H1 (cell line): ENCODE data around the gene YIF1A. TPM values are rescaled to one million over a fixed set of nuclear protein-coding genes. Genes with fewer than 3 reads are reported as not detected.

Source experiments
- CTCF ChIA-PET: fragments of 300-600 bp; sonication (Branson Sonifier 250); formaldehyde crosslinking; loops from one replicate; lab custom pipeline; 2021; ENCODE audit not compliant: partially characterized antibody; lab: Charles Lee
- POLR2A ChIA-PET: fragments of 300-600 bp; sonication (Branson Sonifier 250); formaldehyde crosslinking; loops from one replicate; lab custom pipeline; 2021; ENCODE audit warnings: inconsistent platforms; ENCODE audit not compliant: partially characterized antibody; lab: Charles Lee
- DNase-seq, 2 experiments: peaks; one replicate each; pipeline versions ENCODE4 v3.0.0 to v3.0.0-alpha.2; 2010 to 2022; ENCODE audit warnings: low spot score in 2 of 2, low read depth in 1 of 2, mixed read lengths in 1 of 2
- FAIRE-seq: peaks from 2 replicates; lab custom pipeline; 2011; peaks lifted over from hg19 to GRCh38; lab: Jason Lieb, UNC
- H2AFZ ChIP-seq: 2 replicates; pipeline ENCODE4 v1.8.1; 2012; ENCODE audit warnings: low read length, inconsistent platforms
- H2AK5ac ChIP-seq: 2 replicates; pipeline ENCODE4 v1.6.1; 2013; ENCODE audit warnings: low read depth, low read length
- H2BK120ac ChIP-seq: replicated peaks from 2 replicates; pipeline ENCODE3; 2013; ENCODE audit warnings: low read depth, low read length, inconsistent platforms
- H2BK12ac ChIP-seq: 2 replicates; pipeline ENCODE4 v1.6.1; 2013; ENCODE audit warnings: low read depth, low read length
- H2BK15ac ChIP-seq: 2 replicates; pipeline ENCODE4 v1.6.1; 2013; ENCODE audit warnings: low read length
- H2BK20ac ChIP-seq: 2 replicates; pipeline ENCODE4 v1.6.1; 2013; ENCODE audit warnings: low read length
- H2BK5ac ChIP-seq: 2 replicates; pipeline ENCODE4 v1.6.1; 2013; ENCODE audit warnings: low read depth, low read length
- H3K14ac ChIP-seq: 2 replicates; pipeline ENCODE4 v1.6.1; 2013; ENCODE audit warnings: inconsistent platforms; ENCODE audit not compliant: insufficient read length
- H3K18ac ChIP-seq: 2 replicates; pipeline ENCODE4 v1.6.1; 2013; ENCODE audit warnings: low read length; ENCODE audit errors: extremely low read depth
- H3K23ac ChIP-seq: 2 replicates; pipeline ENCODE4 v1.6.1; 2013; ENCODE audit warnings: inconsistent platforms; ENCODE audit not compliant: insufficient read length
- H3K23me2 ChIP-seq: 2 replicates; pipeline ENCODE4 v1.6.1; 2013; ENCODE audit warnings: low read depth, low read length
- H3K27ac ChIP-seq: 2 replicates; pipeline ENCODE4 v1.6.1; 2011; ENCODE audit warnings: low read depth, low read length, inconsistent platforms
- H3K27me3 ChIP-seq, 4 experiments: replicated peaks in 1 of 4; 1 replicate in 1 of 4; 2 replicates in 3 of 4; pipeline versions ENCODE4 v1.6.1 to v1.8.1; 2011 to 2013; ENCODE audit warnings: low read length in 3 of 4, mild to moderate bottlenecking in 3 of 4, inconsistent platforms in 2 of 4, mixed read lengths in 2 of 4, moderate library complexity in 1 of 4; ENCODE audit not compliant: control insufficient read depth in 3 of 4, insufficient read depth in 3 of 4; ENCODE audit errors: extremely low read depth in 1 of 4
- H3K36me3 ChIP-seq, 4 experiments: 2 replicates each; pipeline versions ENCODE4 v1.6.1 to v1.8.1; 2011 to 2013; ENCODE audit warnings: mild to moderate bottlenecking in 4 of 4, low read length in 3 of 4, moderate library complexity in 2 of 4, control low read depth in 1 of 4, inconsistent platforms in 1 of 4; ENCODE audit not compliant: insufficient read depth in 4 of 4, control insufficient read depth in 2 of 4
- H3K4ac ChIP-seq: replicated peaks from 2 replicates; pipeline ENCODE3; 2013; ENCODE audit warnings: low read length, low read depth, mixed read lengths, inconsistent platforms; ENCODE audit not compliant: insufficient read length
- H3K4me1 ChIP-seq, 4 experiments: replicated peaks in 1 of 4; 1 replicate in 1 of 4; 2 replicates in 3 of 4; pipeline versions ENCODE4 v1.6.1 to v1.8.1; 2011 to 2013; ENCODE audit warnings: low read length in 3 of 4, inconsistent platforms in 2 of 4, mixed read lengths in 1 of 4; ENCODE audit not compliant: insufficient read depth in 4 of 4, control insufficient read depth in 3 of 4
- H3K4me2 ChIP-seq, 2 experiments: 2 replicates each; pipeline versions ENCODE4 v1.6.1 to v1.8.1; 2011 to 2013; ENCODE audit warnings: low read depth in 2 of 2, low read length in 2 of 2, control low read depth in 1 of 2, inconsistent platforms in 1 of 2, mild to moderate bottlenecking in 1 of 2; ENCODE audit not compliant: insufficient read depth in 1 of 2
- H3K4me3 ChIP-seq, 4 experiments: fragments of 200-600, 300-600 bp in 1 of 4; sonication (generic), shearing (Covaris generic), sonication (Bioruptor Twin) in 1 of 4; 2 replicates each; pipeline versions ENCODE4 v1.5.1 to v1.8.1; 2011 to 2016; ENCODE audit warnings: low read length in 4 of 4, low read depth in 3 of 4, control low read depth in 2 of 4, inconsistent platforms in 2 of 4, mild to moderate bottlenecking in 2 of 4, mixed read lengths in 1 of 4, moderate library complexity in 1 of 4; ENCODE audit not compliant: insufficient read depth in 2 of 4; ENCODE audit errors: extremely low read depth in 1 of 4
- H3K56ac ChIP-seq: replicated peaks from 2 replicates; pipeline ENCODE3; 2013; ENCODE audit warnings: low read depth, mild to moderate bottlenecking, mixed read lengths, low read length, inconsistent platforms; ENCODE audit not compliant: insufficient read length
- H3K79me1 ChIP-seq: 2 replicates; pipeline ENCODE4 v1.6.1; 2013; ENCODE audit warnings: low read depth, low read length, control low read depth
- H3K79me2 ChIP-seq, 2 experiments: 2 replicates each; pipeline versions ENCODE4 v1.6.1 to v1.8.1; 2012 to 2013; ENCODE audit warnings: low read length in 2 of 2, mild to moderate bottlenecking in 2 of 2, inconsistent platforms in 1 of 2; ENCODE audit not compliant: insufficient read depth in 2 of 2, control insufficient read depth in 1 of 2
- H3K9ac ChIP-seq, 4 experiments: replicated peaks in 1 of 4; 1 replicate in 1 of 4; 2 replicates in 3 of 4; pipeline versions ENCODE4 v1.6.1 to v1.8.1; 2011 to 2013; ENCODE audit warnings: low read depth in 3 of 4, low read length in 3 of 4, control low read depth in 2 of 4, mild to moderate bottlenecking in 2 of 4, moderate library complexity in 2 of 4, inconsistent platforms in 1 of 4; ENCODE audit errors: extremely low read depth in 1 of 4
- H3K9me3 ChIP-seq, 2 experiments: 2 replicates each; pipeline versions ENCODE4 v1.6.1 to v1.8.1; 2012 to 2013; ENCODE audit warnings: mild to moderate bottlenecking in 2 of 2, moderate library complexity in 2 of 2, control low read depth in 1 of 2, inconsistent platforms in 1 of 2, low read depth in 1 of 2, low read length in 1 of 2, mixed read lengths in 1 of 2; ENCODE audit not compliant: insufficient read depth in 2 of 2
- H4K20me1 ChIP-seq, 2 experiments: replicated peaks in 1 of 2; 2 replicates each; pipeline versions ENCODE3 to v1.8.1; 2011 to 2013; ENCODE audit warnings: inconsistent platforms in 2 of 2, low read length in 2 of 2, mild to moderate bottlenecking in 1 of 2; ENCODE audit not compliant: insufficient read depth in 2 of 2, control insufficient read depth in 1 of 2
- H4K5ac ChIP-seq: 2 replicates; pipeline ENCODE4 v1.6.1; 2013; ENCODE audit warnings: low read length, low read depth, mixed read lengths, inconsistent platforms; ENCODE audit not compliant: insufficient read length
- H4K8ac ChIP-seq: 2 replicates; pipeline ENCODE4 v1.8.0; 2013; ENCODE audit warnings: mild to moderate bottlenecking, moderate library complexity, low read length, inconsistent platforms; ENCODE audit not compliant: insufficient read depth; ENCODE audit errors: extremely low read depth
- H4K91ac ChIP-seq: replicated peaks from 2 replicates; pipeline ENCODE3; 2013; ENCODE audit warnings: low read length, mixed read lengths, inconsistent platforms; ENCODE audit not compliant: insufficient read length
- CHD1 ChIP-seq: IDR thresholded peaks from 2 replicates; pipeline ENCODE4 v1.6.1; 2012; ENCODE audit warnings: low read depth, low read length, improper control_type of control experiment
- EZH2 ChIP-seq: fragments of 200-600 bp; sonication (generic); IDR thresholded peaks from 2 replicates; pipeline ENCODE4 v1.7.1; 2012; ENCODE audit warnings: low read depth, mild to moderate bottlenecking, moderate library complexity, low read length, inconsistent platforms; ENCODE audit not compliant: severe bottlenecking
- JUN ChIP-seq: IDR thresholded peaks from 2 replicates; pipeline ENCODE4 v1.6.1; 2011; ENCODE audit warnings: low read depth, mild to moderate bottlenecking, improper control_type of control experiment, low read length
- KDM1A ChIP-seq: fragments of 200-600, 300-600 bp; sonication (generic); IDR thresholded peaks from 2 replicates; pipeline ENCODE4 v1.7.1; 2016; ENCODE audit warnings: mild to moderate bottlenecking, low read length, borderline replicate concordance
- SAP30 ChIP-seq: fragments of 300-600 bp; sonication (generic); IDR thresholded peaks from 2 replicates; pipeline ENCODE4 v1.7.1; 2012; ENCODE audit warnings: low read length, moderate library complexity, mild to moderate bottlenecking, inconsistent platforms; ENCODE audit not compliant: insufficient read depth, insufficient replicate concordance
- TBP ChIP-seq: IDR thresholded peaks from 2 replicates; pipeline ENCODE4 v1.6.1; 2011; ENCODE audit warnings: low read depth, low read length, improper control_type of control experiment
- WGBS, 2 experiments: shearing (Covaris generic) in 1 of 2; methylation state at CpG; one replicate each; pipeline versions ENCODE4 v1.1.6 to v1.1.7; 2013 to 2015; ENCODE audit warnings: low lambda C conversion rate in 2 of 2, mixed read lengths in 2 of 2, inconsistent platforms in 1 of 2, low coverage in 1 of 2, missing lambda C conversion rate in 1 of 2; ENCODE audit not compliant: insufficient replicate concordance in 2 of 2, insufficient coverage in 1 of 2, insufficient read length in 1 of 2; ENCODE audit errors: extremely low coverage in 1 of 2, missing lambda C conversion rate in 1 of 2; 5-methylcytosine and 5-hydroxymethylcytosine counted together
- polyA plus RNA-seq, 7 experiments: library from polyadenylated mRNA; depleted of rRNA in 3 of 7; stranded (reverse) in 5 of 7; unstranded in 2 of 7; fragments of >200 nt in 5 of 7; fragments of 200-250 nt in 2 of 7; gene quantifications; 1 replicate in 5 of 7; 2 replicates in 1 of 7; 4 replicates in 1 of 7; pipeline versions ENCODE4 v1.2.1 to v1.2.3, GENCODE V29; 2011 to 2013; ENCODE audit warnings: missing spikeins in 2 of 7, mixed read lengths in 2 of 7
- total RNA-seq: library from RNA; stranded (reverse); fragmentation: NEBNext Ultra II Directional; extraction: Animal tissue kit (Norgen Biotek cat#: 25700); gene quantifications from 2 replicates; pipeline ENCODE4 v1.2.1, GENCODE V29; 2021
- TF ChIP-seq, protein P1 (sequence below): IDR thresholded peaks from 2 replicates; pipeline ENCODE4 v1.6.1; 2012; ENCODE audit warnings: low read length, inconsistent platforms
- TF ChIP-seq, protein P2 (sequence below): IDR thresholded peaks from 2 replicates; pipeline ENCODE4 v1.6.1; 2012; ENCODE audit warnings: inconsistent platforms

YIF1A gene
- total and polyA plus RNA-seq, 2 of the 8 experiments (the other 6 are each of a cell fraction or from before 2014, with no cell fraction given) = 70.1 to 178 TPM

DNA sequence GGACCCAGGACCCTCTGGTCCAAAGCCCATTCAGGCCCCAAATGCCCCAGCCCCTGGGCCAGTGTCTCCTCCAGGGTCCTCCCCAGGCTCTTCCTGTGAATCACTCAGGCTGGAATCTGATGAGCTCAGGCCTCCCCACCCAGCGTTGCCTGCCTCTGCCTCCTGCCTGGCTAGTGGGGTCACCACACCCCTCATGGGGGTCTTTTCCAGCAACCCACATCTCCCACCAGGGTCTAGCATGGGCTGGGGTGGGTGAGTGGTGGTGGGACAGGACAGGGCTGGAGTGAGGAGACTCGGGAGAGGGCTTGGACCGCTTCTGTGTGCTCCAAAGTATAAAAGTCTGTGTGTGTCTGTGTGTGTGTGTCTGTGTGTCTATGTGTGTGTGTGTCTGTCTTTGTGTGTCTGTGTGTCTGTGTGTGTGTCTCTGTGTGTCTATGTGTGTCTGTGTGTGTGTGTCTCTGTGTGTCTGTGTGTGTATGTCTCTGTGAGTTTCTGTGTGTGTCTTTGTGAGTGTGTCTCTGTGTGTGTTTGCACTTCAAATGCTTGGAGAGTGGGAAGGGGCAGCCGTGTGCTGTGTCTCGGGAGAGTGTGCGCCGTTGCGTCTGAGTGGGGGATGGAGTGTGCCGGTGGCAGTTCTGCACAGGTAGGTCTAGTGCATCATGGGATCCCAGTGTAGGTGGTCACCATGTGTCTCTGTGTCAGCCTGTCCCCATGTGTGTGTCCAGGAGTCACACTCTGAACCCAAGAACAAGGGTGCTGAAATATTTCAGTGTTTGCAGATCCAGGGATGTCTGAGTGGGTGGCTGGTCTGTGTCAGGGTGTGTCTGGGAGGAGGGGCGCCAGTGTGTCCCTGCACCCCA, 38.5 kb upstream of the YIF1A start:
- FAIRE-seq = no peak
- 92% methylated on average over 10 of the region's 10 CpGs; no CpG with 5 or more reads in 1 of the 2 experiments for WGBS, 2 experiments
- TF ChIP-seq JUN = no peak
- TF ChIP-seq, protein P1, sequence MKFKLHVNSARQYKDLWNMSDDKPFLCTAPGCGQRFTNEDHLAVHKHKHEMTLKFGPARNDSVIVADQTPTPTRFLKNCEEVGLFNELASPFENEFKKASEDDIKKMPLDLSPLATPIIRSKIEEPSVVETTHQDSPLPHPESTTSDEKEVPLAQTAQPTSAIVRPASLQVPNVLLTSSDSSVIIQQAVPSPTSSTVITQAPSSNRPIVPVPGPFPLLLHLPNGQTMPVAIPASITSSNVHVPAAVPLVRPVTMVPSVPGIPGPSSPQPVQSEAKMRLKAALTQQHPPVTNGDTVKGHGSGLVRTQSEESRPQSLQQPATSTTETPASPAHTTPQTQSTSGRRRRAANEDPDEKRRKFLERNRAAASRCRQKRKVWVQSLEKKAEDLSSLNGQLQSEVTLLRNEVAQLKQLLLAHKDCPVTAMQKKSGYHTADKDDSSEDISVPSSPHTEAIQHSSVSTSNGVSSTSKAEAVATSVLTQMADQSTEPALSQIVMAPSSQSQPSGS = no peak
- TF ChIP-seq SAP30 = no peak
- no peak for TF ChIP-seq EZH2
- no peak for TF ChIP-seq CHD1
- TF ChIP-seq, protein P2, sequence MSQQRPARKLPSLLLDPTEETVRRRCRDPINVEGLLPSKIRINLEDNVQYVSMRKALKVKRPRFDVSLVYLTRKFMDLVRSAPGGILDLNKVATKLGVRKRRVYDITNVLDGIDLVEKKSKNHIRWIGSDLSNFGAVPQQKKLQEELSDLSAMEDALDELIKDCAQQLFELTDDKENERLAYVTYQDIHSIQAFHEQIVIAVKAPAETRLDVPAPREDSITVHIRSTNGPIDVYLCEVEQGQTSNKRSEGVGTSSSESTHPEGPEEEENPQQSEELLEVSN = no peak
- TF ChIP-seq KDM1A = no peak
- TF ChIP-seq TBP = no peak

More for the DNA sequence above, 38.5 kb upstream of the YIF1A start:
- no peak overlapping the region for H3K23ac ChIP-seq
- DNase-seq = peak in 1 of 2 experiments; percentile 50
- no peak overlapping the region for H3K4me2 ChIP-seq
- peaks cover 0 to 7% (median 5%) of the 10 kb centered on the region in 4 experiments; a peak in 2 of 7 replicates for H3K27me3 ChIP-seq
- peak overlapping the region; percentile 82 for H4K91ac ChIP-seq
- H2BK15ac ChIP-seq = peak overlapping the region; percentile 100
- peak overlapping the region; percentile 19; the same call in 1 of the 2 replicates for H3K18ac ChIP-seq
- H3K4me1 ChIP-seq = peaks cover 5 to 13% (median 8%) of the 10 kb centered on the region in 4 experiments; a peak in 6 of 7 replicates
- peak overlapping the region; percentile 82; the same call in 1 of the 2 replicates for H2BK20ac ChIP-seq
- no peaks in the 10 kb centered on the region for H3K36me3 ChIP-seq
- H3K4ac ChIP-seq = peak overlapping the region; percentile 69
- no peak overlapping the region for H2AFZ ChIP-seq
- no peaks in the 10 kb centered on the region for H3K79me1 ChIP-seq
- peaks cover 2% of the 10 kb centered on the region; the same call in 1 of the 2 replicates for H3K23me2 ChIP-seq
- H3K4me3 ChIP-seq = no peak overlapping the region
- H4K5ac ChIP-seq = no peak overlapping the region
- no peaks in the 10 kb centered on the region for H3K9me3 ChIP-seq
- peak overlapping the region; percentile 69 for H2AK5ac ChIP-seq
- ChIA-PET CTCF (interaction anchor here (1.0 to 4.0 kb wide), 4 partner anchors 9 to 15 kb away, joined by 3 to 73 read pairs (median 11); partner anchors contain the start of genes CD248 and RIN1), POLR2A (interaction anchor here (0.6 to 1.8 kb wide), 3 partner anchors 10 to 26 kb away, joined by 3 to 10 read pairs (median 10); partner anchors contain the start of gene CD248)
- peak overlapping the region; percentile 99 for H2BK12ac ChIP-seq
- H3K9ac ChIP-seq = peak overlapping the region in 1 of 4 experiments; percentile 6; a peak in 1 of 7 replicates
- H3K14ac ChIP-seq = no peak overlapping the region
- H2BK120ac ChIP-seq = peak overlapping the region; percentile 33
- H2BK5ac ChIP-seq = peak overlapping the region; percentile 75; the same call in 1 of the 2 replicates
- H4K20me1 ChIP-seq = no peaks in the 10 kb centered on the region
- no peak overlapping the region for H3K27ac ChIP-seq
- H3K56ac ChIP-seq = no peak overlapping the region
- H4K8ac ChIP-seq = no peak overlapping the region; the same call in 1 of the 2 replicates
- no peaks in the 10 kb centered on the region for H3K79me2 ChIP-seq
